Cardiac muscle cell (in vitro differentiated cells and primary cell): Measurements from ENCODE around the gene ZRANB1. TPM values are rescaled to one million over a fixed set of nuclear protein-coding genes. Genes with fewer than 3 reads are reported as not detected.

Source experiments
- DNase-seq, 2 donors: peaks; one replicate each; pipeline versions ENCODE4 v3.0.0 to v3.0.0-alpha.2; 2010 to 2017; ENCODE audit warnings: low read depth in 1 of 2, low spot score in 1 of 2
- H3K27ac ChIP-seq: fragments of 200-600 bp; sonication (generic); 2 replicates; pipeline ENCODE4 v1.5.1; 2016
- H3K27me3 ChIP-seq: fragments of 200-600 bp; sonication (generic); 2 replicates; pipeline ENCODE4 v1.6.0; 2016; ENCODE audit warnings: control low read depth
- H3K36me3 ChIP-seq: fragments of 200-600 bp; sonication (generic); 2 replicates; pipeline ENCODE4 v1.5.1; 2016; ENCODE audit warnings: control low read depth
- H3K4me1 ChIP-seq: fragments of 200-600 bp; sonication (generic); 2 replicates; pipeline ENCODE4 v1.8.1; 2017; ENCODE audit warnings: low read depth, mild to moderate bottlenecking, mixed run types
- H3K4me3 ChIP-seq: fragments of 200-600 bp; sonication (generic); 2 replicates; pipeline ENCODE4 v1.5.1; 2016; ENCODE audit warnings: mild to moderate bottlenecking
- H3K9me3 ChIP-seq: fragments of 200-600 bp; sonication (generic); 2 replicates; pipeline ENCODE4 v1.5.1; 2017; ENCODE audit warnings: low read depth, mild to moderate bottlenecking, control low read depth
- CTCF ChIP-seq: IDR thresholded peaks from 2 replicates; pipeline ENCODE4 v1.5.1; 2012; ENCODE audit warnings: low read depth, mild to moderate bottlenecking, low read length
- polyA plus RNA-seq: library from polyadenylated mRNA; unstranded; fragments of >200 nt; fragmentation: Nextera tagmentation; extraction: Ambion mirVana; gene quantifications from 2 replicates; pipeline ENCODE4 v1.2.1, GENCODE V29; 2016
- total RNA-seq: library from RNA; depleted of rRNA; stranded (reverse); fragments of >200 nt; gene quantifications from 2 replicates; pipeline ENCODE4 v1.2.3, GENCODE V29; 2016

The ZRANB1 gene
- total and polyA plus RNA-seq, 2 experiments from 2014 or later, result 11.0 to 20.9 TPM

- peak overlapping the region; percentile 54 for H3K27ac ChIP-seq
- DNase-seq, result no peak
- H3K4me1 ChIP-seq, result no peaks in the 10 kb centered on the region
- H3K4me3 ChIP-seq, result no peak overlapping the region
- peaks cover 17% of the 10 kb centered on the region for H3K36me3 ChIP-seq
- TF ChIP-seq CTCF, result no peak
- H3K27me3 ChIP-seq, result no peaks in the 10 kb centered on the region
- no peaks in the 10 kb centered on the region for H3K9me3 ChIP-seq
These were observed 60.7 kb downstream of the ZRANB1 start for GRCh38 chr10:125002423-125003145.

- Histone ChIP-seq H3K27me3 (no peaks in the 10 kb centered on the region), H3K4me1 (no peaks in the 10 kb centered on the region), H3K9me3 (no peaks in the 10 kb centered on the region), H3K4me3 (no peak overlapping the region), H3K36me3 (peaks cover 12% of the 10 kb centered on the region), H3K27ac (no peak overlapping the region)
- TF ChIP-seq CTCF, result peak; percentile 3
- no peak for DNase-seq
These were observed 61.4 kb downstream of the ZRANB1 start for GRCh38 chr10:125003146-125003900.

GRCh38 chr10:125003901-125004467, 62.1 kb downstream of the ZRANB1 start:
- no peaks in the 10 kb centered on the region for H3K9me3 ChIP-seq
- H3K4me1 ChIP-seq, result no peaks in the 10 kb centered on the region
- H3K4me3 ChIP-seq, result no peak overlapping the region
- H3K36me3 ChIP-seq, result peaks cover 11% of the 10 kb centered on the region
- no peak for DNase-seq
- TF ChIP-seq CTCF, result no peak
- H3K27me3 ChIP-seq, result no peaks in the 10 kb centered on the region
- H3K27ac ChIP-seq, result no peak overlapping the region

GRCh38 chr10:125004571-125005311, 62.8 kb downstream of the ZRANB1 start:
- Histone ChIP-seq H3K4me1 (no peaks in the 10 kb centered on the region), H3K36me3 (peaks cover 8% of the 10 kb centered on the region), H3K27ac (no peak overlapping the region), H3K27me3 (no peaks in the 10 kb centered on the region), H3K9me3 (no peaks in the 10 kb centered on the region), H3K4me3 (no peak overlapping the region)
- no peak for TF ChIP-seq CTCF
- DNase-seq, result no peak
